ENCODE measurements around the gene RIMBP2.

DNA sequence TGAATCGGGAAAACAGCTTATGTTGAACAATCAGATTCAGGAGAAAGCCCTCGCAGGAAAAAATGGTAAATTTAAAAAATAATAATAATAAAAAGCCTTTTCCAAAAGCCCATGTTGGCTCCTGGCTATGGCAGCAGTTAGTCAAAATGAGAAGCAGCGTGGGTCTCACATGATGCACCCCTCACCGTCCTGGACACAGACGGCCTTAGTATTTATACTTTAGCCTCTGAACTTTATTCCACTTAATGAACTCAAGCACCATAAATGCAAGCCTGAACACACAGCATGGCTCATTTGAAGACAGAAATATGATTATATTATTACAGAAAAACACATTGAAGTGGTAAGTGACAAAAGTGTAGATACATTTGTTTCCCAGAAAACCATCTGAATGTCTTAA, 160.9 kb downstream of the RIMBP2 start:
- TF ChIP-seq POLR2AphosphoS5 (IDR thresholded peaks at IDR 0.05; ENCODE audit: insufficient read depth in 1 of 2, low read depth in 1 of 2) = no peak
- TF ChIP-seq, protein P1, sequence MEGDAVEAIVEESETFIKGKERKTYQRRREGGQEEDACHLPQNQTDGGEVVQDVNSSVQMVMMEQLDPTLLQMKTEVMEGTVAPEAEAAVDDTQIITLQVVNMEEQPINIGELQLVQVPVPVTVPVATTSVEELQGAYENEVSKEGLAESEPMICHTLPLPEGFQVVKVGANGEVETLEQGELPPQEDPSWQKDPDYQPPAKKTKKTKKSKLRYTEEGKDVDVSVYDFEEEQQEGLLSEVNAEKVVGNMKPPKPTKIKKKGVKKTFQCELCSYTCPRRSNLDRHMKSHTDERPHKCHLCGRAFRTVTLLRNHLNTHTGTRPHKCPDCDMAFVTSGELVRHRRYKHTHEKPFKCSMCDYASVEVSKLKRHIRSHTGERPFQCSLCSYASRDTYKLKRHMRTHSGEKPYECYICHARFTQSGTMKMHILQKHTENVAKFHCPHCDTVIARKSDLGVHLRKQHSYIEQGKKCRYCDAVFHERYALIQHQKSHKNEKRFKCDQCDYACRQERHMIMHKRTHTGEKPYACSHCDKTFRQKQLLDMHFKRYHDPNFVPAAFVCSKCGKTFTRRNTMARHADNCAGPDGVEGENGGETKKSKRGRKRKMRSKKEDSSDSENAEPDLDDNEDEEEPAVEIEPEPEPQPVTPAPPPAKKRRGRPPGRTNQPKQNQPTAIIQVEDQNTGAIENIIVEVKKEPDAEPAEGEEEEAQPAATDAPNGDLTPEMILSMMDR (IDR thresholded peaks at IDR 0.05) = no peak
- TF ChIP-seq POLR2A (IDR thresholded peaks at IDR 0.05) = no peak

Data from vagina (tissue), 2 donors.